Amygdala (tissue), 56 donors: ENCODE results near the gene ADARB2.

Experiments
- DNase-seq, 56 donors: peaks; one replicate each; lab custom pipeline; 2025; lab: John Stamatoyannopoulos, UW

ADARB2 gene

GRCh38 chr10:1687623-1688150, 49.6 kb downstream of the ADARB2 start:
- DNase-seq: no peak

GRCh38 chr10:1687190-1687589, 50.1 kb downstream of the ADARB2 start:
- DNase-seq: no peak

DNA sequence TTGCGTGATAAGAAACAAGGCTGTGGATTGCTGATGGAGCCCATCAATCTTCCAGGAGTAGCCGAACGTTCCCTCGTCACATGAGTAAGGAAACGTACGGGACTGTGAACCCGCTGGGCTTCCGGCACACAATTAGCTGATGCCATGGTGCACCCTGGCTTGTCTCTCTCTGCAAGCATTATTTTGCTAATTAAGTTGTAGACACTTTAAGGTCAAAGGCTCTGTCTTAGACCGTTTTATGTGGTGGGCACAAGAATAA, 50.9 kb downstream of the ADARB2 start:
- DNase-seq: no peak

GRCh38 chr10:1685699-1686490, 51.4 kb downstream of the ADARB2 start:
- DNase-seq: no peak

GRCh38 chr10:1684991-1685390, 52.3 kb downstream of the ADARB2 start:
- no peak for DNase-seq

DNA sequence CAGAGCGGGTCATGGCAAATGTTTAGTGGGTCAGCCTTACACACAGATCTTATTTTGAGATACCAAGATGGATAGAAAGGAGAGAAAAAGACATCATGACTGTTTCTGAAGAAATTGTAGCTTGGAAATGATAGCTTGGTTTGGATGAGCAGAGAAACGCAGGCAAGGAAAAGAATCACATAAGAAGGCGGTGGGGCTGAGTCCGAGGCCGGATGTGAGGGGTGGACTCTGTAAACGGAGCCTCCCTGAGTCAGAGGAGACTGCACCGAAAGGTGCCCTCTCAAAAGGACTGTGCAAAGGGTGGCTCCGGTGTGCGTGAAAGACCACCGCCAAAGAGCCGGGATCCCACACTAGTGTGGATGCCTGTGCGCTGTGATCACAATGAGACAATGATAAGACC, 53.7 kb downstream of the ADARB2 start:
- DNase-seq: no peak

DNA sequence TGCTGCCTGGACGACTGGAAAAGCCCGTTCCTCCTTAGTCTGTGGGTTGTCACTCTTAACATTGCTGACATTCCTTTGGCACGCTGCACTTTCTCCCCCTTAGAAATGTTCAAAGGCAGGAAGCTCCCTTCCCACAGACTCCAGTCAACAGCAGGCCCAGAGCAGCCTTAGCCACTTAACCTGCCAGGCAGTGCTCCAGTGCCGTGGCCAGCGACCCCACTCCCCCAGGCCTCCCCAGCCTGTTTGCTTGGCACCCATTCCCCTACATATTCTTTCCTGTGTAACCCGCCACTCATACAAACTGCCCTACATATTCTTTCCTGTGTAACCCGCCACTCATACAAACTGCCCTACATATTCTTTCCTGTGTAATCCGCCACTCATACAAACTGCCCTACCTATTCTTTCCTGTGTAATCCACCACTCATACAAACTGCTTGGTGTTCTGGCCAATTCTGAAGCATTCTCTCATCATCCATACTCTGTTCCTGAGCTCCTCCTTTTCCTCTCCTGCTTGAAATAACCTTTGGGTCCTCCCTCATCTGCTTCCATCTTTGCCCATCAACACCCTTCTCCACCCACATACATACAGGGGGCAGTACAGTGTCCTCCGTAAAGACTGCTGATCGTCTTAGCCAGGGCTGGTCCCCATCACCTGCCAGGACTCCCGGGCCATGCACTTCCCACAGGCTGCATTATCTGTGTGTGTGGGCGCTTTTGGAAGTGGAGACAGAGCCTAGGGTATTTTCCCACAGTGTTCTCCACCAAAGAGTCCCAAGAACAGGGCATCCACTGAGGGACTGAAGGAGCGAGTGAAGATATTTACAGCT, 57.3 kb downstream of the ADARB2 start:
- DNase-seq: no peak

GRCh38 chr10:1678084-1678483, 59.2 kb downstream of the ADARB2 start:
- DNase-seq: no peak

GRCh38 chr10:1677307-1677939, 59.9 kb downstream of the ADARB2 start:
- no peak for DNase-seq

- DNase-seq: no peak
Measured at GRCh38 chr10:1674501-1674900, 62.8 kb downstream of the ADARB2 start.

DNA sequence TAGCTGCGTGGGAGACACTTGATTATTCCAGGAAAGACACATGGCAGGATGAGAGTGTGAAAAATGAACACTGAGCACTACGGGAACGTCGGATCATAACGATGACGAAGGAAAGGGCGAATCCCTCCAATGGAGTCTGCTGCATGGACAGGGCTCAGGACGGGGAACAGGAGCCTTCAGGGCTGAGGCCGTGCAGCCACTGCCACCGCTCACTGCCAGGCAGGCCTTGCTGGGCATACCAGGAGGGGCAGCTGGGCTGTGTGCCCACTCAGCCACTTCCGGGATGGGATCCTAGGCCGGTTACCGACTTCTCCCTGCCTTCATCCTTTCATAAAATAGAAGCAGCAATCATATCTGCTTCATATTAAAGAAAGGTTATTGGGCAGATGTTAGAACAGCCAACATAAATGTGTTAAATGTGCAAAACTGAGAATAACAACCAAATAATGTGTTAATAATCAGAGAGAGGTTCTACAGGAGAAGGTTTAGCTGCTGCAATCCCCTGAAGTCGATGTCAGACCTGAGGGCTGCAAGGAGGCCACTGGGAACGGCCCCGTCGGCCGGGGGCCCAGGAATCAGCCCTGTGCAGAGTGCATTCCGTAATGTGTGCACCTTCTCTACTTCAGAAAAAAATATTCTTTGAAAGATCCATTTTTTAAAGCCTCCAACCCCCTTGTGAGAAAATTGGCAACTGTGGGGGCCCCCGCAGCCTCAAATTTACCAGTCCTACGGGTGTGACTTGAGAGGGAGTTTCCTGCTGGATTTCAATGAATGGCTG, 63.6 kb downstream of the ADARB2 start:
- DNase-seq: peak in 1 of 56 donors; percentile 20

DNA sequence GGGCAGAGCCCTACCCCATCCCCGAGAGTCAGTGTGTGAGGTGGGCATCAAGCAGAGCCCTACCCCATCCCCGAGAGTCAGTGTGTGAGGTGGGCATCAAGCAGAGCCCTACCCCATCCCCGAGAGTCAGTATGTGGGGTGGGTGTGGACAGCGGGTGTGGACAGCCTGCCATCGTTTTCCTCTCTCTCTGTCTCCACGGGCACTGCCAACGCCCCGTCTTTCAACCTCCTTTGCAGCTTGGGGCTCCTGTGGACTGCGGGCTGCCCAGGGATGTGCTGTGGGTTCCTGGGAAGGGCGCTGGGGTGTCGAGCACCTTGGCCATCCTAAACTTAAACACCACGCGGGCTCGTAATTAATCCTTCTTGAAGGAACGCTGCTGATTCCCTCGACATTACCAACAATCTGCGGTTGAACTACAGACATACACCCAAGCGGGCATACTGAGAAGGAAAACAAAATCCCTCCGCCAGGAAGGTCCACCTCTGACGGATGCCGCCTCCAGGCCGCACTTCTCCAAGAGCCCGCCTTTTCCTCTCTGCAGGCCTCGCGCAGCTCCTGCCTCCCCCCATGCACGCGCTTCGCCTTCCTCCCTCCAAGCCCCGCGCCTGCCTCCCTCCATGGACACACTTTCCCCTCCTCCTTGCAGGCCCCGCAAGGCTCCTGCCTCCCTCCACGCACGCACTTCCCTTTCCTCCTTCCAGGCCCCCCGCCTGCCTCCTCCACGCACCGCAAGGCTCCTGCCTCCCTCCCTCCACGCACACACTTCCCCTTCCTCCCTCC, 65.1 kb downstream of the ADARB2 start:
- no peak for DNase-seq

- no peak for DNase-seq
Measured at GRCh38 chr10:1671366-1672000, 65.8 kb downstream of the ADARB2 start.

- DNase-seq: no peak
Measured at GRCh38 chr10:1670541-1671365, 66.6 kb downstream of the ADARB2 start.

DNA sequence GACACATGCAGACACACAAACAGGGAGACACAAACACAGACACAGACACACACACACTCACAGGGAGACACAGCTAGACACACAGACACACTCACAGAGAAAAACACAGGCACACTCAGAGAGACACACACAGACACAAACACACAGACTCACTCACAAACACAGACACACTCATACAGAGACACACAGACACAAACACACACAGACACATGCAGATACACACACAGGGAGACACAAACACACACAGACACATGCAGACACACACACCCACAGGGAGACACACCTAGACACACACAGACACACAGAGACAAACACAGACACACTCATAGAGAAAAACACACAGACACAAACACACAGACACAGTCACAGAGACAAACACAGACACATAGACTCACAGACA, 67.9 kb downstream of the ADARB2 start:
- DNase-seq: no peak

GRCh38 chr10:1668399-1668798, 68.9 kb downstream of the ADARB2 start:
- DNase-seq: no peak

DNA sequence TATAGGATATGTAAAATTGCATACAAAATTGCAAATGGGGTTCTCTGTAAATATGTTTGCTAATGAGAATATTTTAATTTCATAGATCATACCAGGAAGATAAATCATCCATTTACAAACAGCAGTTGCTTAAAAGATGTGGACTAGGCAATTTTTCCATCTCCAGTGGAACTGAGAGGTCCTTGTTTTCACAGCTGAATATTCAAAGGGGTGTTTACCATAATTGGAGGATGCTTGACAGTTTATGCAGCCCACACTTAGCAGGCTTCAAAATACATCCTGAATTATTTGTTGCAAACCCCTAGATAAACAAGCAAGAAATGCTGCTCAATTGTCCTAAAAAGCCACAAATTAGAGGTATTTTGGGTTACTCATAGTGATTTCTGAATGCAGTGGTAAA, 69.9 kb downstream of the ADARB2 start:
- DNase-seq: no peak

DNA sequence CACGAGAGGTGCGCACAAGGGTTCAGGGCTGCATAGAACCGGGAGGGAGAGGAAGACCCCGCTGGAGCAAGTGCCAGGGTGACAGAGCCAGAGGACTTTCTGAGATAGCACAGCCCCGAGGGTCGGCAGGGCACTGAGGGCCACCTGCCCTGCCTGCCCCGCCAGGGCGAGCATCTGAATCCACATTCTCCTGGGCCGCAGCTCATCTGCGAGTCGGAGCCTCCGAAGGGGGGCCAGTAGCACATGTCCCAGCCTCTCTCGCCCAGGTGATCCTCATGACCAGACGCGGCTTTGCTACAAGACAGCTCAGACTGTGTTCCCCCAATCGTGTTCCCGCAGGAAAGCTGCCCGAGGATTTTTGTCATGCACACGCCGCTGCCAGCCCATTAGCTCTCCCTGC, 71.2 kb downstream of the ADARB2 start:
- DNase-seq: no peak
